Suprapubic skin (tissue), 4 donors: ENCODE measurements around the gene TMEM184B.

Experiments used
- CTCF ChIP-seq, 2 donors: fragments of 200-600 bp in 1 of 2; fragments of 450-650 bp in 1 of 2; sonication (generic) in 1 of 2; IDR thresholded peaks; one replicate each; pipeline ENCODE4 v1.5.1; 2016 to 2019; ENCODE audit warnings: antibody characterized with exemption in 2 of 2, mild to moderate bottlenecking in 1 of 2, moderate library complexity in 1 of 2
- EP300 ChIP-seq: sonication (generic); formaldehyde crosslinking; IDR thresholded peaks from one replicate; pipeline ENCODE4 v1.6.1; 2017; ENCODE audit warnings: antibody characterized with exemption
- POLR2A ChIP-seq, 2 donors: fragments of 450-650 bp; IDR thresholded peaks; one replicate each; pipeline ENCODE4 v1.6.1; 2017; ENCODE audit warnings: antibody characterized with exemption in 2 of 2, mild to moderate bottlenecking in 2 of 2, moderate library complexity in 2 of 2
- POLR2AphosphoS5 ChIP-seq, 3 donors: sonication (generic); formaldehyde crosslinking; IDR thresholded peaks; one replicate each; pipeline ENCODE4 v1.6.1; 2017; ENCODE audit warnings: antibody characterized with exemption in 3 of 3

DNA sequence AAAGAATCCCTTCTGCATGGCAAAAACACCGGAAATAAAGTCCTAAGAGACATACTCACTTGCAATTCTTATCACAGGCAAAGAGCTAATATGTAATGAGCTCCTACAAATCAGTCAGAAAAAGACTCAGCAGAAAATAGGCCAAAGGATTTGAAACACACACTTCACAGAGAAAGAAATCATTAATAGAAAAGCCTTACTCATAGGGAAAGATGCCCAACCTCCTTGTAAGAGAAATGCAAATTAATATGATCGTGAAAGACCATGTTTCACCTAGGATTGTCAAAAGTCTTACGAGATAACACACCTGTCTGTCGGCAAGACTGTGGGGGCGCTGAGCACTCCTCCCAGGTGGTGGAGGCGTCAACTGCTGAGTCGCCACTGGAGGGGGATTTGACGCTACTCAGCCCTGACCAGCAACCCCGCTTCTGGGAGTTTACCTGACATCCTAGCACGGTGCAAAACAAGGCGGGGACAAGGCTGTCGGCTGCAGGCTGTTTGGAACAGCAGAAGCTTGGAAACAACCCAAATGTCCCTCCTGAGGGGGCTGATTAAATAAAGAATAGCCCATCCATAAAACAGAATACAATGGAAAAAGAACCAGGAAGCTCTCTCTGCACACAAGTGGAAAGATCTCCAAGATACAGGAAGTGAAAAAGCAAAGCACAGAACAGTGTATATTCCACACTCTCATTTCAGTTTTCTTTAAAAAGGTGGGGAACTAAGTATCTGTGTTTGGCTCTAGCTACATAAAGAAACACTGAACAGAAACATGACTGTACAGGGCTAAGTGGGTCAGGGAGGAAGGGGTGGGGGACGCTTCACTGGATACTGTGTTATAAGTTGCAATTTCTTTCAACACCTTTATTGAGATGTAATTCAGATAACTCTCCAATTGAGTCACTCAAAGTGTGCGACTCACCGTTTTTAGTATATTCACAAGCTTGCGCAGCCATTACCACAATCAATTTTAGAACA is 33.0 kb upstream of the TMEM184B start:
- TF ChIP-seq CTCF (IDR thresholded peaks at IDR 0.05): no peak
- TF ChIP-seq POLR2A (IDR thresholded peaks at IDR 0.05): no peak
- TF ChIP-seq POLR2AphosphoS5 (IDR thresholded peaks at IDR 0.05): no peak
- no peak for TF ChIP-seq EP300
